ENCODE measurements around the gene RPL38.

Gene RPL38

DNA sequence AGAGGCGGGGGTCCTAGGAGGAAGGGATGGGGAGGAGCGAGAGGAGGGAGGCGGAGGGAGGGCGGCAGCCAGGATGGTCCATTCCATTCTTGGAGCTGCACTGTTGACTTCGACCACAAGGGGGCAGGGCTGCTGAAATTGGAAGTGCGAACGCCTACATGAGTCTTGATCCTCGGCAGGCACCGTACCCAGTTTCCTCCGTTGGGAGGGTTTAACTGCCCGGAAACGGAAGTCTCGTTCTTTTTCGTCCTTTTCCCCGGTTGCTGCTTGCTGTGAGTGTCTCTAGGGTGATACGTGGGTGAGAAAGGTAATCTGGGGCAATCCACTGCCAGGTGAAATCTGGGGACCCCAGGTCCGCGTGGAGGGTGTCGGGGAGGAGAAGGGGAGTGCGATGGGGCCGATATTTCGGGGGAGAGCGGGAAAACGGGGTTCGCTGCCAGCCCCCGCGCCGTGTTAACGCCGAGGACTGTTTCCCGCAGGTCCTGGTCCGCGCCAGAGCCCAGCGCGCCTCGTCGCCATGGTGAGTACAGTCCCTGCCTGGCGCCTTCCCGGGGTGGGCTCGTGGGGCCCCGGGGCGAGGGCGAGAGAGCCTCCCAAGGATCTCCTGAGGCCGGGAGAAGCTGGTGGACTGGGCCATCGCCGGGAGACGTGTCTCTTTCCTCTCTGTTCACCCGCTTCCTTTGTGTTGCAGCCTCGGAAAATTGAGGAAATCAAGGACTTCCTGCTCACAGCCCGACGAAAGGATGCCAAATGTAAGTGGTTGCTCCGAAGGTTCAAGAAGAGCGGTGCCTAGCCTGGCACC, at the start of gene RPL38:
Gene RPL38 (plus strand): TSS at position 240 of the 802 bp plus-strand sequence. CDS start 278 bp downstream, at position 518.
- Mint-ChIP-seq H3K27me3 (ENCODE audit: low read depth) (peaks cover 18% of the 10 kb centered on the region), H3K36me3 (ENCODE audit: low read depth) (peaks cover 20% of the 10 kb centered on the region), H3K9me3 (no peaks in the 10 kb centered on the region), H3K27ac (peak within 1 kb of the TSS; percentile 93), H3K4me3 (peak within 1 kb of the TSS; percentile 98), H3K4me1 (ENCODE audit: low read depth) (peaks cover 30% of the 10 kb centered on the region)

DNA sequence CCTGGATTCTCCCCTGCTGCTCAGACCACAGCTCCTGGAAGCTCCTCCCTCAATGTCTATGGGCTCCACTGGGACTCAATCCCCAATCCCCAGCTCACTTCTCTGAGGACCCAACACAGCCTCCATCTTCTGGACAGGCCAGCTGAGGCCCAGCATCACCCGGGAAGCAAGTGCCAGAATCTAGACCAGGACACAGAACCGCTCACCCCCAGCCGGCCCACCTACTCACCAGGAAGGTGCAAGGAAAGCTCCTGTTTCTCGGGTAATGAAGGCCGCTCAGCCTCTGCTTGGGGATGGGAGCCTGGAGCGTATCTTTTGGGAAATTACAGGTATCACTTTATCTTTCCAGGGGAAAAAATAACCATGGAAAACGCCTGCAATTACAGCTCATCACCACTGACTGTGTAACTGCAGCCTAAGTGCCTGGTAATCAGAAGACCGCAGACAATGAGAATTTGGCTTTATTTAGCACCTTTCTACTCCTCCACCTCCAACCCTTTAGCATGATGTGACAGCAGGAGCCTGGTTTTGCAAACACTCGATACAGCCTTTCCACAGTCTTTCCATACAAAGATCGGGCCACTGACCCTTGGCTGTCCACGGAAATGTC, 49.6 kb upstream of the RPL38 start:
- Mint-ChIP-seq H3K9me3 (no peaks in the 10 kb centered on the region), H3K27me3 (ENCODE audit: low read depth) (no peaks in the 10 kb centered on the region), H3K27ac (no peak overlapping the region), H3K4me3 (no peak overlapping the region), H3K36me3 (ENCODE audit: low read depth) (no peaks in the 10 kb centered on the region), H3K4me1 (ENCODE audit: low read depth) (no peaks in the 10 kb centered on the region)

DNA sequence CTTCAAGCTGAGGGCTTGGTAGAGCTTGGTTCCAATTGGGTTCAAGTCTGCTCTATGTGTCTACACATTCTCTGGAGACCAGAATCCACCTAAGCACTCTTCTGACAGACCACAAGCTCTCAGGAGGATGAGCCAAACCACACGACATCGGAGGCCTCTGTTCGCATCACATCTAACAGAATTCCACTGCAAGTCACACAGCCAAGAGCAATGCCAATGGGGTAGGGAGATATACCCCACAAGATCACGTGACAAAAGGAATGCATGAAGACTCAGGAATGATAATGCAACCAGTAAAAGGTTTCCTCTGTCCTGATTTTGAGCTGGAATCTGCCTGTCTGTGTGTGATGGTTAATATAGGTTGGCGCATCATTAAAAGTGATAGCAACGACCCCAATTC, 46.6 kb upstream of the RPL38 start:
- Mint-ChIP-seq H3K4me3 (no peak overlapping the region), H3K9me3 (no peaks in the 10 kb centered on the region), H3K27me3 (ENCODE audit: low read depth) (no peaks in the 10 kb centered on the region), H3K27ac (no peak overlapping the region), H3K4me1 (ENCODE audit: low read depth) (no peaks in the 10 kb centered on the region), H3K36me3 (ENCODE audit: low read depth) (no peaks in the 10 kb centered on the region)

DNA sequence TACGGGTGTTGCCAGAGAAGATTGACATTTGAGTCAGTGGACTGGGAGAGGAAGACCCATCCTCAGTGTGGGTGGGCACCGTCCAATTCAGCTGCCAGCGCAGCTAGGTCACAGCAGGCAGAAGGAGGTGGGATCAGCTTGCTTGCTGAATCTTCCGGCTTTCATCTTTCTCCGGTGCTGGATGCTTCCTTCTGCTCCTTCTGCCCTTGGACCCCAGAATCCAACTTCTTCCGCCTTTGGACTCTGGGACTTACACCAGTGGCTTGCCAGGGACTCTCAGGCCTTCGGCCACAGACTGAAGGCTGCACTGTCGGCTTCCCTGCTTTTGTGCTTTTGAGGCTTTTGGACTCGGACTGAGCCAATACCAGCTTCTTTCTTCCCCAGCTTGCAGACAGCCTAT, 46.1 kb upstream of the RPL38 start:
- Mint-ChIP-seq H3K4me1 (ENCODE audit: low read depth) (no peaks in the 10 kb centered on the region), H3K36me3 (ENCODE audit: low read depth) (no peaks in the 10 kb centered on the region), H3K4me3 (no peak overlapping the region), H3K27ac (no peak overlapping the region), H3K9me3 (no peaks in the 10 kb centered on the region), H3K27me3 (ENCODE audit: low read depth) (no peaks in the 10 kb centered on the region)

DNA sequence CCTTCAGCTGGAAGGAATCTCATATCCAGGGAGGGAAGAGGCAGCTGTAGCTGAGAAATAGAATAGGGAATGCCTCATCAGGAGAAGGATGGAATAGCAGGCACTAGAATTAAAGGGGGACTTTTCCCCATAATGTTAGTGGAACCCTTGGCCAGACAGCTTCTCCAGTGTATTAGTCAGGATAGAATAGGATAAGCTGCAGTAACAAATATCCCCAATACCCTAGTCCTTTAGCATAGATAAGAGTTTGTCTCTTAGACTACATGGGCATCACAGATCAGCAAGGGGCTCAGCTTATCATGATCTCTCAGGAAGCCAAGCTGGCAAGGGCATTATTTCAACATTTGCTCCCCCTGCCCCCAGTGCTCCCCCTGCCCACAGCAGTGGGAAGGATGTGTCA, 44.7 kb upstream of the RPL38 start:
- H3K4me1 Mint-ChIP-seq (ENCODE audit: low read depth), result no peaks in the 10 kb centered on the region
- H3K4me3 Mint-ChIP-seq, result no peak overlapping the region
- no peaks in the 10 kb centered on the region for H3K27me3 Mint-ChIP-seq (ENCODE audit: low read depth)
- H3K9me3 Mint-ChIP-seq, result no peaks in the 10 kb centered on the region
- H3K36me3 Mint-ChIP-seq (ENCODE audit: low read depth), result no peaks in the 10 kb centered on the region
- H3K27ac Mint-ChIP-seq, result no peak overlapping the region

DNA sequence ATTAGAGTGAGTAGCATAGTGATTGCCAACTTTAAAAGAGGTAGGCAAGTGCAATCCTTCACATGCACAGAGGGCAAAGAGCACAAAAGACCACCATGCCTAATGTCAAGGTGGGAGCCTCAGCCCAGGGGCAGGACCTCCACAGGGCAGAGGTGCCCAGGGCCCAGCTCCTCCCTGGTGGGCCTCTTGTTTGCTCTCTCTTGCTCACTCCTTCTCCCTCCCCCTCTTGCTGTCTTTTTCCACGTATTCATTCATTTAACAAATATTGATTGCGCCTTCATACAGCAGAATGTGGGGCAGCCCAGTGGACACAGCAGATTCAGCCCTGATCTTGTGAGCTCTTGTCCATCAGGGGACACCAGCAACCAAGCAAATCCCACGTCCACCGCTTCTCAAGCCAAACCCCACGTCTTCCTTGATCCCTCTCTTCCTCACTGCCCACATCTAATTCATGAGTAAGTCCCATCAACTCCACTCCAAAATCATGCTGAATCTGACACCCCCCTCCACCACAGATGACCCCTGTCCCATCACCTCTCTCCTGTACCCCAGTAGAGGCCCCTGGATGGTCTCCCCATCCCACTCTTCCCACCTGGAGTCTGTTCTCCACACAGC, 44.1 kb upstream of the RPL38 start:
- no peak overlapping the region for H3K4me3 Mint-ChIP-seq
- no peaks in the 10 kb centered on the region for H3K27me3 Mint-ChIP-seq (ENCODE audit: low read depth)
- H3K27ac Mint-ChIP-seq, result no peak overlapping the region
- H3K9me3 Mint-ChIP-seq, result no peaks in the 10 kb centered on the region
- H3K4me1 Mint-ChIP-seq (ENCODE audit: low read depth), result no peaks in the 10 kb centered on the region
- H3K36me3 Mint-ChIP-seq (ENCODE audit: low read depth), result no peaks in the 10 kb centered on the region

DNA sequence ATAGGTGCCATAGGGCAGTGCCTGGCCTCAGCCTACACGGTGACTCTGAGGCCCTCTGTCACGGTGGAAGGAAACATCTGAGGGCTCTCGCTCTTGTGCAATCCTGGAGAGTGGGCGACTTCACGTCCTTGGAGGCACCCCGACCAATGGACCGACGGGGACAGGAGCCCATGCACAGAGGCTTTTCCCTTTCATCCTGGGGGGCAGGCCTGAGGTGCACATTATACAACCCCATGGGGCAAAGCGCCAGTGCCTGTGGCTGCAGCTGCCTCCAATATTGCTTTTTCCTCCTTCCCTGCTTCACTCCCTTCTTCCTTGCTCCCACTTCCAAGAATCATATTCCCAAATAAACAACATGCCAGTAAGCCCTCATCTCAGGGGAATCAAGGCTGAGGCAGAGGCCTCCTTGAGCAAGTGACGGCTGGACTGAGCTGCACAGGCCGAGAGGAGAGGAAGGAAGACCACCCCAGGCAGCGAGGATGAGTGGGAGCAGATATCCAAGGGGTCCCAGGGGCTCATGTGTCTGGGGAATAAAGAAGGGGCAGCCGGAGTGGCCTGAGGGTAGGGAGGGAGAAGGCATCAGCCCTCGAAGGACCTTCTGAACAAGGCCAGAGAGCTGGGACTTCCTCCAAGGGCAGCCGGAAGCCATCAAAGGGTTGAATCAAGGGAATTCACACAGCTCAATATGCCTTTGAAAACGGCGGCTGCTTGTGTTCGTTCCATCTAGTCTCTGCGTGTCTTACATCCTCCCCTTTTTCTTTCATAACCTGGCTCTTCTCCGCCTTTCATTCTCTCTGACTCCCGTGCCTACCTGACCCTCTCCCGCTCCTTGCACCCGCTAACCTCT, 42.6 kb upstream of the RPL38 start:
- Mint-ChIP-seq H3K27ac (no peak overlapping the region), H3K9me3 (no peaks in the 10 kb centered on the region), H3K4me3 (no peak overlapping the region), H3K27me3 (ENCODE audit: low read depth) (no peaks in the 10 kb centered on the region), H3K4me1 (ENCODE audit: low read depth) (no peaks in the 10 kb centered on the region), H3K36me3 (ENCODE audit: low read depth) (no peaks in the 10 kb centered on the region)

DNA sequence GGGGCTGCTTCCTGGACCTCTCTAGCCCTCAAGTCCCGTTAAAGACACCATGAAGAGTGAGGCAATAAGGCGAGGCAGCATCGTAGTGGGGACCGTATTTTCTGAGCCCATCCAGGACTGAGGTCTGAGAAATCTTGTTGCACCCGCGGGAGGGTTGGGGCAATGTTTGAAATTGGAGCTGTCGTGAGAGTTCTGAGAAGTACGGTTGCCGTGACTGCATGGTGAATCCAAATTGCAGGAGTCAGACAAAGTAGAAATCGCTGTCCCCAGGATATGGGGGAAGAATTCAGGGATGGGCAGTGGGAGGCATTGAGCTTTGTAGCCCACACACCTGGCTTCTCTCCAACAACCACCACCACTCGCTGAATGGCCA, 42.0 kb upstream of the RPL38 start:
- H3K27me3 Mint-ChIP-seq (ENCODE audit: low read depth), result peaks cover under 1% of the 10 kb centered on the region

DNA sequence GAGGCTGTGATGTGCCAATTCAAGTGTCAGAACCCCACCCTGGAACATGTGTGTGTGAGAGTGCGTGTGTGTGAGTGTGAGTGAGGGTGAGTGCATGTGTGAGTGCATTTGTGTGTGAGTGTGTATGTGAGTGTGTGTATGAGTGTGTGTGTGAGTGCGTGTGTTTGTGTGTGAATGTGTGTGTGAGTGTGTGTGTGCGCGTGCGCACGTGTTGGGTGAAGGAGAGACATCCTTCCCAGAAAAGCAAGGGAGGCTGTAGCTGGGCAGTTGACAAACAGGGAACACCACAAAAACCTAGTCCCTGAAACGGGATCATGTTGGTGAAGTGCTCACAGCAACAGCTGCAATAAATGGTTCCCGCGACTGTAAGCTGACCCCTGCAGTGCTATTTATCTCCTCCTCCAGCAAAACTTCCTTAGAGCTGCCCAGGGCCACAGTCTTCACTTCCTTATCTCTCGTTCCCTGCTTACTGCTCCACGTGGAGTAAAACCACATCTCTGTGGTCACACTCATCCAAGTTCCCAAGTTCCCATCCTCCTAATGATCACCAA, 40.1 kb upstream of the RPL38 start:
- no peaks in the 10 kb centered on the region for H3K36me3 Mint-ChIP-seq (ENCODE audit: low read depth)
- no peaks in the 10 kb centered on the region for H3K9me3 Mint-ChIP-seq
- peaks cover 11% of the 10 kb centered on the region for H3K27me3 Mint-ChIP-seq (ENCODE audit: low read depth)
- no peak overlapping the region for H3K27ac Mint-ChIP-seq
- H3K4me3 Mint-ChIP-seq, result no peak overlapping the region
- H3K4me1 Mint-ChIP-seq (ENCODE audit: low read depth), result no peaks in the 10 kb centered on the region

More for the DNA sequence above, 42.0 kb upstream of the RPL38 start:
- H3K27ac Mint-ChIP-seq, result no peak overlapping the region
- no peaks in the 10 kb centered on the region for H3K36me3 Mint-ChIP-seq (ENCODE audit: low read depth)
- no peak overlapping the region for H3K4me3 Mint-ChIP-seq
- H3K9me3 Mint-ChIP-seq, result no peaks in the 10 kb centered on the region
- no peaks in the 10 kb centered on the region for H3K4me1 Mint-ChIP-seq (ENCODE audit: low read depth)

DNA sequence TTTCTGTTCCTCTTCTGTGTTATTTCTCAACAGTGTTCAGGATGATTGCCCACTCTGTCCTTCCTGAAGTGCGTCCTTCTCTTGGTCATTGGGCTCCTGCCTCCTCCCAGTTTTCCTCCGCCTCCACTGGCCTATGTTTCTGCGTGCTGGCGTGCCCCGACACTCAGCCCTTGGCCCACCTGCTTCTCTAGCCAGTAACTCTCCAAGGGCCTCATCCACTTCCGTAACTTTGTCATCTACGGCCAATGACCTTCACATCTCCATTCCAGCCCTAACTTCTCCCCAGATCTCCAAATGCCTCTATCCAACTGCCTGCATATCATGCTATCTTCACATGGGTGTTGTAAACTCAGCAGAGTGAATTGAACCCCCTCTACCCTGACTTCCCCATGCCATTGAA, 39.6 kb upstream of the RPL38 start:
- Mint-ChIP-seq H3K9me3 (no peaks in the 10 kb centered on the region), H3K4me1 (ENCODE audit: low read depth) (no peaks in the 10 kb centered on the region), H3K27me3 (ENCODE audit: low read depth) (peaks cover 11% of the 10 kb centered on the region), H3K36me3 (ENCODE audit: low read depth) (no peaks in the 10 kb centered on the region), H3K4me3 (no peak overlapping the region), H3K27ac (no peak overlapping the region)

DNA sequence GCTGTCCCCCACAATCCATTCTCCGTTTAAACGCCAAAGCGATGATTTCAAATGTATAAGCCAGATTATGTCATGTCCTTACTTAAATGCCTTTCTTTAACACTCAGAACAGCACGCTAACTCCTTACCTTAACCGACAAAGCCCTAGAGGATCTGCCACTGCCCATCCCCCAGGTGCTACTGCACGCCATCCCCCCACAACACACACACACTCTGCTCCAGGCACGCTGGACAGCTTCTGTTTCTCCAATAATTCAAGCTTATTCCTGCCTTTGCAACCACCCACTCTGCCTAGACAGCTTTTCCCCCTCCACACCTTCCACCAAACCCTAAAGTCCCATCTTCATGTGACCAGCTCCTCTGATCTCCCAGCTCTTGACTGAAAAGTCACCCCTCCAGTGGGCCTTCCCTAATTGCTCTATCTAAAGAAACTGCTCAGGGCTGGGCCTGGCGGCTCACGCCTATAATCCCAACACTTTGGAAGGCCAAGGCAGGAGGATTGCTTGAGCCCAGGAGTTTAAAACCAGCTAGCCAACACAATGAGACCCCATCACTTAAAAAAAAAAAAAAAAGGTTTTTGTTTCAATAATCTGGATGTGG, 38.9 kb upstream of the RPL38 start:
- Mint-ChIP-seq H3K36me3 (ENCODE audit: low read depth) (no peaks in the 10 kb centered on the region), H3K27ac (no peak overlapping the region), H3K4me3 (no peak overlapping the region), H3K27me3 (ENCODE audit: low read depth) (peaks cover 11% of the 10 kb centered on the region), H3K4me1 (ENCODE audit: low read depth) (no peaks in the 10 kb centered on the region), H3K9me3 (no peaks in the 10 kb centered on the region)

DNA sequence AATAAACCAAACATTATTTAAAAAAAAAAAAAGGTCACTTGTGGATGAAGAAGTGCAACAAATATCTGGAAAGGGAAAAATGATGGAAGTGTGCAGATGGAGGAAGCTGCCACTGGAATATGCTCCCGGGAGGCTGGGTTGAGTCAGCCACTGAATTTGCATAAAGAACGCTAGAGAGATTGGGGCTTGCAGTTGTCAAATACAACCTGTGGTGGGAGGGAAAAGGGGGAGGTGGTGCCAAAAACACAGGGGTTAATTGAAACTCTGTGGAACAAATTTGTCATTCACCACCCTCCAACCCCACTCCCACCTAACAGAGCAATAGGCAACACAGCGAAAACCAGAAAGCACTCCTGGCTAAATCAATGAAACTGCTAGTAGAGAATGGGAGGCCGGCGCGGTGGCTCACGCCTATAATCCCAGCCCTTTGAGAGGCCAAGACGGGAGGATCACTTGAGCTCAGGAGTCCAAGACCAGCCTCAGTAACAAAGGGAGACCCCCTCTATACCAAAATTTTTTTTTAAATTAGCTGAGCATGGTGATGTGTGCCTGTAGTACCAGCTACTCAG, 37.6 kb upstream of the RPL38 start:
- Mint-ChIP-seq H3K9me3 (no peaks in the 10 kb centered on the region), H3K4me3 (no peak overlapping the region), H3K4me1 (ENCODE audit: low read depth) (no peaks in the 10 kb centered on the region), H3K36me3 (ENCODE audit: low read depth) (no peaks in the 10 kb centered on the region), H3K27ac (no peak overlapping the region), H3K27me3 (ENCODE audit: low read depth) (peaks cover 11% of the 10 kb centered on the region)

DNA sequence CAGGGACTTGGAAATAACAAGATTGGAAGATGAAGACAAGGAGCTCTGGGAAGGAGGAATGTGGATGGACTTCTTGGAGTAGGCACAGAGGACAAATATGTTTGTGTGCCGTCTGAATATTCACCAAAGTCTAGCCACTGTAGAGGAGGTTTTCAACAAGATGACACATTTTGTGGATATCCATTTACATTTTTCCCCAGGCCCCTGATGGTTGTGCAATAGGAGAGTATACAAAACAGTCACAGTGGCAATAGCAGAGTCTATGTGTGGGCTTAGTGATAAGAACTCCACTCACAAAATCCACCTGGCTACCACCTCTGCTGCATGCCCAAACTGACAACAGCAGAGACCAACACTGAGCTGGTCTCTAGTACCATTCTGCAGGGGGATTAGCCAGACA, 32.6 kb upstream of the RPL38 start:
- Mint-ChIP-seq H3K4me3 (no peak overlapping the region), H3K27me3 (ENCODE audit: low read depth) (peaks cover 36% of the 10 kb centered on the region), H3K4me1 (ENCODE audit: low read depth) (no peaks in the 10 kb centered on the region), H3K36me3 (ENCODE audit: low read depth) (no peaks in the 10 kb centered on the region), H3K9me3 (no peaks in the 10 kb centered on the region), H3K27ac (no peak overlapping the region)

DNA sequence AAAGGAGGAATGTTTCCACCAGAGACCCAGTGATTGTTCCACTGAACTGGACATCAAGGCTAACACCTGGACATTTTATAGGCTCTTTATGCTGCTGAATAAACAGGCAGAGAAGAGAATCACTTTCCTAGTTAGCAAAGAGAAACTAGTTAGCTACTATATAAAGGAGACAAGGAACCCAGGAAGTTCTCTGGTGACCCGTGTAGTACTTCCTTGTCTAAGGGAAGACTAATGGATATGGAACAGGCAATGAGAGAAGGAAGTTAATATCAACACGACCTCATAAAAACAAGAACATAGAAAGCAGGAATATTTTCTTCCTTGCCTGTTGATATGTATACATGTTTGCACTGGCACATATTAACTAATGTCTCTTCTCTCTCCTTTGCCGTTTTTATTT, 30.8 kb upstream of the RPL38 start:
- Mint-ChIP-seq H3K9me3 (no peaks in the 10 kb centered on the region), H3K4me1 (ENCODE audit: low read depth) (no peaks in the 10 kb centered on the region), H3K27me3 (ENCODE audit: low read depth) (peaks cover 43% of the 10 kb centered on the region), H3K4me3 (no peak overlapping the region), H3K27ac (no peak overlapping the region), H3K36me3 (ENCODE audit: low read depth) (no peaks in the 10 kb centered on the region)
